HepG2 (cell line): ENCODE measurements around the gene VSIG2.

Experiments used
- FOXA1 ChIP-seq, 2 experiments: fragments of 450-650 bp in 1 of 2; sonication (generic) in 1 of 2; formaldehyde crosslinking in 1 of 2; IDR thresholded peaks; 2 replicates each; pipeline versions ENCODE4 v1.4.0 to v1.6.1; 2016 to 2020; ENCODE audit warnings: missing genetic modification reagents in 1 of 2
- POLR2A ChIP-seq, 2 experiments: IDR thresholded peaks; 2 replicates each; pipeline ENCODE4 v1.6.1; 2011; ENCODE audit warnings: low read depth in 2 of 2, low read length in 2 of 2, mild to moderate bottlenecking in 1 of 2, moderate library complexity in 1 of 2; ENCODE audit not compliant: insufficient read depth in 1 of 2
- ZBTB8A ChIP-seq: sonication (generic); formaldehyde crosslinking; IDR thresholded peaks from 2 replicates; pipeline ENCODE4 v1.4.0; 2020; ENCODE audit warnings: mild to moderate bottlenecking, low read depth, missing genetic modification reagents, borderline replicate concordance
- TF ChIP-seq, protein P1 (sequence below): sonication (generic); formaldehyde crosslinking; IDR thresholded peaks from 2 replicates; pipeline ENCODE4 v1.5.0; 2020; ENCODE audit warnings: missing genetic modification reagents, mild to moderate bottlenecking, borderline replicate concordance

DNA sequence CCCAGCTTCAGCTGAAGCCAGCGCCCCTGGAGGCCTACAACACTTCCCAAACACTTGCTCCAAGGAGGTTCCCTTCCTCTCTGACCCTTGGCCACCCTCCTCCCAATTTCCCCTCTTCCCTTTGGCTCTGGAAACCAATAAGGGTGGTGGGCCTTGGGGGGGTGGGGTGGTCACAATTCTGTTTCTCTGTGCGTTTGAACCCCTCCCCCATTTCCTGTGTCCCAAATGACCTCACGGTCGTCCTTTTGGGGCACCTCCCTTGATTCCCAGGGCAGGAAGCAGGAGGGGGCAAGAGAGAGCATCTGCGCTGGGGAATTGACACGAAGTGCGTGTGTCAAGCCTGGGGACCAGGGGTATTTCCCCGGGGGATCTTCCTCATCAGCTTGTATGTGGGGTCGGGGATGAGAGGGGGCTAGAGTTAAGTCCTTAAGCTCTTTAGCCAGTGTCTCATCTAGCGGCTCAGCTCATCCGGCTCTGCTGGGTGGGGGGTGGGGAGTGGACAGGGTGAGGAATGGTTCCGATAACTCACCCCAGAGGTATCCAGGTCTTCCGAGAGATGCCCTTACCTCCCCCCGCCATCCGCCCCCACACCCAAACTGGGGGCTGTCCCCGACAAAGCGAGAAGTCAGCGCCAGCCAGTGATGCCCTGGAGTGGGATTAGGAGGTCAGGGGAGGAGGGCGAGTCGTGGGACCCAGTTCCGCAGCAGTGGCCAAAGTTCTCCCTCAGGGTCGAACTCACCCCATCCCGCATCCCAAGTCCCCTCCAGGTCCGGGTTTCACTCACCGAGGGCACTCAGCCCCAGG is 9.4 kb upstream of the VSIG2 start:
- TF ChIP-seq ZBTB8A (CRISPR knock-in tag) = no peak
- TF ChIP-seq FOXA1 (IDR thresholded peaks at IDR 0.05) = no peak
- no peak for TF ChIP-seq FOXA1 (CRISPR knock-in tag; IDR thresholded peaks at IDR 0.05)
- TF ChIP-seq, protein P1, sequence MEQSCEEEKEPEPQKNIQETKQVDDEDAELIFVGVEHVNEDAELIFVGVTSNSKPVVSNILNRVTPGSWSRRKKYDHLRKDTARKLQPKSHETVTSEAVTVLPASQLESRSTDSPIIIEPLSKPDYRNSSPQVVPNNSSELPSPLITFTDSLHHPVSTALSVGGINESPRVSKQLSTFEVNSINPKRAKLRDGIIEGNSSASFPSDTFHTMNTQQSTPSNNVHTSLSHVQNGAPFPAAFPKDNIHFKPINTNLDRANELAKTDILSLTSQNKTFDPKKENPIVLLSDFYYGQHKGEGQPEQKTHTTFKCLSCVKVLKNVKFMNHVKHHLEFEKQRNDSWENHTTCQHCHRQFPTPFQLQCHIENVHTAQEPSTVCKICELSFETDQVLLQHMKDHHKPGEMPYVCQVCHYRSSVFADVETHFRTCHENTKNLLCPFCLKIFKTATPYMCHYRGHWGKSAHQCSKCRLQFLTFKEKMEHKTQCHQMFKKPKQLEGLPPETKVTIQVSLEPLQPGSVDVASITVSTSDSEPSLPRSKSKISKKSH (CRISPR knock-in tag) = no peak
- TF ChIP-seq POLR2A (IDR thresholded peaks at IDR 0.05; ENCODE audit: insufficient read depth in 1 of 2, low read depth in 2 of 2, low read length in 2 of 2) = no peak
